Pancreas (tissue), 10 donors: ENCODE data around the gene SPRING1. TPM values are rescaled to one million over a fixed set of nuclear protein-coding genes. Genes with fewer than 3 reads are reported as not detected.

ENCODE experiments used
- ATAC-seq, 4 donors: fragments of 200-7000 bp; cut with Tn5 transposase; one replicate each; pipeline versions ENCODE4 v1.8.0 to v1.9.1; 2020; ENCODE audit warnings: mild to moderate bottlenecking in 4 of 4, moderate library complexity in 4 of 4
- DNase-seq, 6 donors: peaks; one replicate each; pipeline ENCODE4 v3.0.0-alpha.2; 2020
- FAIRE-seq: peaks from 2 replicates; lab custom pipeline; 2012; peaks lifted over from hg19 to GRCh38; lab: Jason Lieb, UNC
- H3K27ac ChIP-seq, 4 donors: fragments of 200-600 bp; sonication (generic); 1 replicate in 3 of 4; 2 replicates in 1 of 4; pipeline versions ENCODE4 v1.5.0 to v1.8.0; 2020
- H3K27me3 ChIP-seq, 4 donors: fragments of 200-600 bp; one replicate each; pipeline ENCODE4 v1.8.0; 2021
- H3K36me3 ChIP-seq, 3 donors: fragments of 200-600 bp; sonication (generic) in 1 of 3; one replicate each; pipeline versions ENCODE4 v1.5.0 to v1.8.0; 2020 to 2021
- H3K4me1 ChIP-seq, 3 donors: fragments of 200-600 bp; one replicate each; pipeline ENCODE4 v1.8.0; 2021
- H3K4me3 ChIP-seq, 4 donors: fragments of 200-600 bp; sonication (generic) in 2 of 4; one replicate each; pipeline versions ENCODE4 v1.5.0 to v1.8.0; 2020 to 2021
- H3K9me3 ChIP-seq, 4 donors: fragments of 200-600 bp; one replicate each; pipeline ENCODE4 v1.8.0; 2021
- WGBS, 2 donors: extraction: QIAGEN DNeasy Blood & Tissue Kit; methylation state at CpG; one replicate each; pipeline ENCODE4 v1.1.7; 2013; 5-methylcytosine and 5-hydroxymethylcytosine counted together
- intact Hi-C, 3 donors: fragments of 100-400 bp; cut with DNase I; formaldehyde crosslinking; loops; one replicate each; pipeline versions ENCODE4 v1.11.1 to v1.14.2; 2022
- polyA plus RNA-seq, 2 donors: library from polyadenylated mRNA; stranded (reverse); fragments of 200-250 nt; gene quantifications; one replicate each; pipeline ENCODE4 v1.2.3, GENCODE V29; 2013
- total RNA-seq, 6 donors: library from RNA; stranded (reverse); fragmentation: NEBNext Ultra II Directional in 4 of 6; extraction: Animal tissue kit (Norgen Biotek cat#: 25700) in 4 of 6; gene quantifications; one replicate each; pipeline versions ENCODE4 v1.2.1 to v1.2.4, GENCODE V29; 2021 to 2023
- TF ChIP-seq, protein P1 (sequence below), 4 donors: fragments of 200-600 bp; sonication (generic) in 3 of 4; IDR thresholded peaks; one replicate each; pipeline versions ENCODE4 v1.5.0 to v1.8.0; 2021; ENCODE audit warnings: antibody characterized with exemption in 4 of 4
- donor health status: healthy with polysubstance abuse.
- donor health status: DM: no; HTN: no; CAD: no; lungs with moderate emphysema.
- donor health status: DM: no; HTN: no; CAD: no.
- donor health status: control.
- donor health status: control.
- donor health status: Bipolar disorder and iron deficiency.
- donor health status: DM: yes; HTN: yes; CAD: no.
- donor health status: DM: no; HTN: no; CAD: no.
- donor health status: DM: no; HTN: no; CAD: no.
- donor health status: DM: yes; HTN: yes; CAD: no.

SPRING1 gene
- total and polyA plus RNA-seq, 8 donors = 7.5 to 21.9 (median 10.5) TPM

DNA sequence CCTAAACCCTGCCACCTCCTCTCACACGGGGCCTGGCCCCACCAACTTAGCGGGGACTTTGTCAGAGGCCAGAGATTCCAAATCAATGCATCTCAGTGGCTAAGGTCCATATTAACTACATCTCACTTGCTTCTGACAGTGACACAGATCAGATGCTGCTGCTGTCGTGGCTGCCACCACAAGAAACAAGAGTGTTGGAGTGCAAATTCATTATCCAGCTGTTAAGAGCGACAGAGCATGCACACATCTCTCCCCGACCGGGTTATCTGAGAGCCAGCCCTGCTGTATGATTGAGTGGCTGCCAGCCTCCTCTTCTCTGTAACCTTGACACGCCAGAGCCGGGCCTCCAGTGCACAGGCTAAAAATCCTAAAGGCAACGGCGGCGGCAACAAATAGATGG, 40.2 kb downstream of the SPRING1 start:
- peak; percentile 83 to 91 (median 86) for ATAC-seq
- DNase-seq = peak in 5 of 6 donors; percentile 58 to 68 (median 67)
- FAIRE-seq = no peak
- peak overlapping the region; percentile 36 to 57 (median 52) for H3K27ac ChIP-seq
- peaks cover 13 to 34% (median 32%) of the 10 kb centered on the region in 3 donors for H3K4me1 ChIP-seq
- whole genome bisulfite sequencing, 2 donors = 14% methylated on average over 11 of the region's 11 CpGs
- no peaks in the 10 kb centered on the region for H3K9me3 ChIP-seq
- H3K27me3 ChIP-seq = no peaks in the 10 kb centered on the region
- intact Hi-C loops = no loop called here
- peak overlapping the region in 1 of 4 donors; percentile 8 for H3K4me3 ChIP-seq
- TF ChIP-seq, protein P1, sequence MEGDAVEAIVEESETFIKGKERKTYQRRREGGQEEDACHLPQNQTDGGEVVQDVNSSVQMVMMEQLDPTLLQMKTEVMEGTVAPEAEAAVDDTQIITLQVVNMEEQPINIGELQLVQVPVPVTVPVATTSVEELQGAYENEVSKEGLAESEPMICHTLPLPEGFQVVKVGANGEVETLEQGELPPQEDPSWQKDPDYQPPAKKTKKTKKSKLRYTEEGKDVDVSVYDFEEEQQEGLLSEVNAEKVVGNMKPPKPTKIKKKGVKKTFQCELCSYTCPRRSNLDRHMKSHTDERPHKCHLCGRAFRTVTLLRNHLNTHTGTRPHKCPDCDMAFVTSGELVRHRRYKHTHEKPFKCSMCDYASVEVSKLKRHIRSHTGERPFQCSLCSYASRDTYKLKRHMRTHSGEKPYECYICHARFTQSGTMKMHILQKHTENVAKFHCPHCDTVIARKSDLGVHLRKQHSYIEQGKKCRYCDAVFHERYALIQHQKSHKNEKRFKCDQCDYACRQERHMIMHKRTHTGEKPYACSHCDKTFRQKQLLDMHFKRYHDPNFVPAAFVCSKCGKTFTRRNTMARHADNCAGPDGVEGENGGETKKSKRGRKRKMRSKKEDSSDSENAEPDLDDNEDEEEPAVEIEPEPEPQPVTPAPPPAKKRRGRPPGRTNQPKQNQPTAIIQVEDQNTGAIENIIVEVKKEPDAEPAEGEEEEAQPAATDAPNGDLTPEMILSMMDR (IDR thresholded peaks at IDR 0.05) = no peak
- no peaks in the 10 kb centered on the region for H3K36me3 ChIP-seq

DNA sequence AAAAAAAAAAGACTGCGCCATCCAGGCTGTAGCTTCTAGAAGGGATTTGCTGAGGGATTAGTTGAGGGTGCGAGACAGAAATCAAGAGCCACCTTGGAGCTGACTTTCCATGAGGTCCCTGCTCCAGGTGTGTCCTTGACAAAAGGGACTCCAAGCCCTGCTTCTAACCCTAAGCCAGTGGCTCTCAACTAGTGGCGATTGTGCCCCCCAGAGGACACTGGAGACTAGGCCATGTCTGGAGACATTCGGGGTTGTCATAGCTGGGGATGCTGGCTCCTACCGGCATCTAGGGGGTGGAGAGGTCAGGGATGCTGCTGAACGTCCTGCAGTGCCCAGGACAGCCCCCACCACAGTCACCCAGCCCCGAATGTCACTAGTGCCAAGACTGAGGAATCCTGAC, 40.6 kb downstream of the SPRING1 start:
- Histone ChIP-seq H3K9me3 (no peaks in the 10 kb centered on the region), H3K36me3 (no peaks in the 10 kb centered on the region), H3K4me3 (no peak overlapping the region), H3K4me1 (peaks cover 13 to 36% (median 32%) of the 10 kb centered on the region in 3 donors), H3K27ac (peak overlapping the region; percentile 36 to 57 (median 52)), H3K27me3 (no peaks in the 10 kb centered on the region)
- intact Hi-C loops = no loop called here
- TF ChIP-seq, protein P1 (IDR thresholded peaks at IDR 0.05) = no peak
- 37 to 41% methylated on average over 7 of the region's 7 CpGs for WGBS, 2 donors
- ATAC-seq = peak; percentile 6 to 62 (median 40)
- peak in 2 of 6 donors; percentile 30 to 37 for DNase-seq
- no peak for FAIRE-seq

DNA sequence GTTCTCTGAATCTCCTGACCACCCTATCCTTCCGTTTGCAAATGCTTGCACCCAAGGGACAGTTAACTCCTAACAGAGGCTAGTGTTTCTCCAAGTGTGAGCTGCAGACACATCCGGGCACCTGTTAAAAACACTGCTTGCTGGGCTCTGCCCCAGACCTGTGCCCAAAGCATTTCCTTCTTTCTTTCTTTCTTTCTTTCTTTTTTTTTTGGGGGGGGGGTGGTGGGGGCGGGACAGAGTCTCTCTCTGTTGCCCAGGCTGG, 42.5 kb downstream of the SPRING1 start:
- ATAC-seq = no peak
- TF ChIP-seq, protein P1 (IDR thresholded peaks at IDR 0.05) = no peak
- FAIRE-seq = no peak
- Histone ChIP-seq H3K4me1 (peaks cover 13 to 36% (median 32%) of the 10 kb centered on the region in 3 donors), H3K27ac (no peak overlapping the region), H3K27me3 (no peaks in the 10 kb centered on the region), H3K4me3 (no peak overlapping the region), H3K36me3 (no peaks in the 10 kb centered on the region), H3K9me3 (no peaks in the 10 kb centered on the region)
- no peak for DNase-seq
- intact Hi-C loops = no loop called here
- WGBS, 2 donors = 77 to 80% methylated on average over 3 of the region's 3 CpGs

DNA sequence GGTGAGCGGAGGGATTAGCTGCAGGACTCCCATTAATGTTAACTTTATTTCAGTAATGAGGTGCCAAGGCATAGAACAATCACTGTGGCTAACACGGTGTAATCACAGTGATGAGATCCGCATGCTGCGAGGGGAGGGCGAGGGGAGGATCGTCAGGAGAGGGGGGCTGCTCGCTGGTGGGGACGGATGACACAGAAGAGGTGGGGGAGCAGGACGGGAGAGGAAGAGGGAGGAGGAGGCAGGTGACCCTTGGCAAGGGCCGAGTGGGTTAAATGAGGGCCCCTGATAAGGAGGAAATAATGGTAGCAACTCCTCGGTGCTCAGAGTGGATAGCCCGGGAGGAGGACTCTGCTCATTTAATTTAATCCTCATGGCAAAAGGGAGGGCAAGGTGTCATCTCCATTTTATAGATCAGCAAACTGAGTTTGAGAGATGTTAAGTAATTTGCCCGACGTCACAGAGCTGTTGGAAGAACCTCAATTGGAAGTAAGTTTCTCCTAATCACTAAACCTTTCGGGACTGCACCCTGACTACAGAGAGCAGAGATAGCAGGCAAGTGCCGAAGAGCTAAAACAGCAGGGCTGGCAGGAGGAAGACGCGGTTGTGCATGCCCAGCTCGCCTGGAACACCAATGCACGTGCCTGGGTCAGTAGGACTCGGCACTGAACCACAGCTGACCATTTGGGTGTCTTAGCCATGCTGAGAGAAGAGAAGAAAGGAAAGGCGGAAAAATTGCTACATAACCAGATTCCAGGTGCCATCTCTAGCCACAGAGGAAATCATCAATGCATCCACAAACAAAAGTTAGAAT, 43.0 kb downstream of the SPRING1 start:
- no peak overlapping the region for H3K4me3 ChIP-seq
- DNase-seq (no peak), ATAC-seq (no peak), FAIRE-seq (no peak)
- intact Hi-C loops = no loop called here
- H3K9me3 ChIP-seq = no peaks in the 10 kb centered on the region
- H3K27ac ChIP-seq = no peak overlapping the region
- TF ChIP-seq, protein P1 (IDR thresholded peaks at IDR 0.05) = no peak
- no peaks in the 10 kb centered on the region for H3K36me3 ChIP-seq
- H3K27me3 ChIP-seq = no peaks in the 10 kb centered on the region
- H3K4me1 ChIP-seq = peaks cover 13 to 36% (median 32%) of the 10 kb centered on the region in 3 donors
- WGBS, 2 donors = 84 to 89% methylated on average over 22 of the region's 22 CpGs
